Fibroblast of pulmonary artery (primary cell): Measurements from ENCODE around the gene SELPLG.

Experiments used
- DNase-seq: peaks from one replicate; pipeline ENCODE4 v3.0.0-alpha.2; 2010; ENCODE audit warnings: low read depth
- H3K4me3 ChIP-seq: replicated peaks from 2 replicates; pipeline ENCODE4 v1.5.1; 2011; ENCODE audit warnings: low read depth, mild to moderate bottlenecking, control low read depth, low read length, moderate library complexity
- CTCF ChIP-seq: IDR thresholded peaks from 2 replicates; pipeline ENCODE4 v1.5.1; 2011; ENCODE audit warnings: mild to moderate bottlenecking, control low read depth, low read length, inconsistent platforms; ENCODE audit errors: missing control alignments

Gene SELPLG

GRCh38 chr12:108611884-108612415 is 21.7 kb downstream of the SELPLG start:
- H3K4me3 ChIP-seq: no peak overlapping the region
- peak; percentile 50 for TF ChIP-seq CTCF
- DNase-seq: peak; percentile 56

GRCh38 chr12:108610856-108611605 is 22.7 kb downstream of the SELPLG start:
- no peak overlapping the region for H3K4me3 ChIP-seq
- no peak for DNase-seq
- no peak for TF ChIP-seq CTCF

GRCh38 chr12:108610336-108610815 is 23.3 kb downstream of the SELPLG start:
- no peak for DNase-seq
- no peak for TF ChIP-seq CTCF
- no peak overlapping the region for H3K4me3 ChIP-seq

- TF ChIP-seq CTCF: no peak
- H3K4me3 ChIP-seq: no peak overlapping the region
- DNase-seq: peak; percentile 74
These were observed 24.0 kb downstream of the SELPLG start for GRCh38 chr12:108609537-108610335.

- H3K4me3 ChIP-seq: no peak overlapping the region
- no peak for DNase-seq
- TF ChIP-seq CTCF: no peak
These were observed 25.1 kb downstream of the SELPLG start for GRCh38 chr12:108608616-108609015.

GRCh38 chr12:108607981-108608600 is 25.6 kb downstream of the SELPLG start:
- TF ChIP-seq CTCF: no peak
- no peak overlapping the region for H3K4me3 ChIP-seq
- DNase-seq: no peak
